IMR-90 (cell line): Measurements from ENCODE around the gene S100Z. TPM values are rescaled to one million over a fixed set of nuclear protein-coding genes. Genes with fewer than 3 reads are reported as not detected.

Source experiments
- ATAC-seq: fragments of 200-7000 bp; cut with Tn5 transposase; 2 replicates; pipeline ENCODE4 v1.9.1; 2020; ENCODE audit warnings: low read depth, mild to moderate bottlenecking, moderate library complexity
- BruUV-seq: library from RNA; stranded (reverse); fragments of 400-500 nt; replicated peaks from 2 replicates; lab custom pipeline; 2021; lab: Mats Ljungman, UMichigan
- CTCF ChIA-PET: fragments of 300-600 bp; formaldehyde crosslinking; extraction: SDS; loops from one replicate; lab custom pipeline; 2021; ENCODE audit warnings: antibody characterized with exemption; lab: Yijun Ruan, JAX
- POLR2A ChIA-PET: fragments of 300-600 bp; sonication (Branson Sonifier 250); formaldehyde crosslinking; loops from one replicate; lab custom pipeline; 2022; ENCODE audit warnings: antibody characterized with exemption; ENCODE audit not compliant: unreplicated experiment; lab: Charles Lee
- DNase-seq: peaks from one replicate; pipeline ENCODE4 v3.0.0; 2013
- H2AFZ ChIP-seq: replicated peaks from 2 replicates; pipeline ENCODE3; 2013; ENCODE audit warnings: low read length, mild to moderate bottlenecking; ENCODE audit not compliant: poor library complexity
- H2AK5ac ChIP-seq: 2 replicates; pipeline ENCODE4 v1.6.1; 2013; ENCODE audit warnings: low read depth, low read length, inconsistent platforms
- H2AK9ac ChIP-seq: replicated peaks from 2 replicates; pipeline ENCODE3; 2013; ENCODE audit warnings: mild to moderate bottlenecking, low read depth, low read length, moderate library complexity; ENCODE audit not compliant: poor library complexity
- H2BK120ac ChIP-seq: 2 replicates; pipeline ENCODE4 v1.6.1; 2013; ENCODE audit warnings: low read depth, low read length, inconsistent platforms
- H2BK15ac ChIP-seq: 3 replicates; pipeline ENCODE4 v1.6.1; 2013; ENCODE audit warnings: low read depth, low read length, inconsistent platforms
- H2BK20ac ChIP-seq: 2 replicates; pipeline ENCODE4 v1.6.1; 2013; ENCODE audit warnings: low read depth, mild to moderate bottlenecking, inconsistent platforms, low read length, moderate library complexity
- H2BK5ac ChIP-seq: 2 replicates; pipeline ENCODE4 v1.6.1; 2013; ENCODE audit warnings: mild to moderate bottlenecking, low read depth, low read length, inconsistent platforms; ENCODE audit not compliant: poor library complexity, severe bottlenecking
- H3K14ac ChIP-seq: replicated peaks from 2 replicates; pipeline ENCODE4 v1.6.1; 2013; ENCODE audit warnings: low read depth, low read length, inconsistent platforms
- H3K18ac ChIP-seq: 2 replicates; pipeline ENCODE4 v1.6.1; 2013; ENCODE audit warnings: low read depth, low read length, control low read depth
- H3K23ac ChIP-seq: 2 replicates; pipeline ENCODE4 v1.6.1; 2013; ENCODE audit warnings: low read depth, low read length, inconsistent platforms
- H3K27ac ChIP-seq: 2 replicates; pipeline ENCODE4 v1.5.1; 2013; ENCODE audit warnings: mild to moderate bottlenecking, control low read depth, low read length; ENCODE audit not compliant: insufficient read depth
- H3K27me3 ChIP-seq: 2 replicates; pipeline ENCODE4 v1.6.1; 2013; ENCODE audit warnings: low read length; ENCODE audit not compliant: control insufficient read depth, insufficient read depth
- H3K36me3 ChIP-seq: 2 replicates; pipeline ENCODE4 v1.6.1; 2013; ENCODE audit warnings: low read length, mixed read lengths; ENCODE audit not compliant: control insufficient read depth, insufficient read depth
- H3K4ac ChIP-seq: 2 replicates; pipeline ENCODE4 v1.6.1; 2013; ENCODE audit warnings: low read depth, low read length, inconsistent platforms
- H3K4me1 ChIP-seq: 2 replicates; pipeline ENCODE4 v1.6.1; 2013; ENCODE audit warnings: low read length, mixed read lengths; ENCODE audit not compliant: control insufficient read depth, insufficient read depth
- H3K4me2 ChIP-seq: 2 replicates; pipeline ENCODE4 v1.6.1; 2013; ENCODE audit warnings: low read depth, mild to moderate bottlenecking, control low read depth, low read length, moderate library complexity
- H3K4me3 ChIP-seq: 2 replicates; pipeline ENCODE4 v1.5.1; 2013; ENCODE audit warnings: low read depth, mild to moderate bottlenecking, control low read depth, low read length, moderate library complexity; ENCODE audit not compliant: insufficient read depth
- H3K56ac ChIP-seq: 2 replicates; pipeline ENCODE4 v1.6.1; 2013; ENCODE audit warnings: low read length, inconsistent platforms; ENCODE audit not compliant: insufficient read depth; ENCODE audit errors: extremely low read depth
- H3K79me1 ChIP-seq, 2 experiments: 2 replicates each; pipeline ENCODE4 v1.6.1; 2013; ENCODE audit warnings: low read length in 2 of 2, inconsistent platforms in 1 of 2, low read depth in 1 of 2
- H3K9ac ChIP-seq: 2 replicates; pipeline ENCODE4 v1.6.1; 2013; ENCODE audit warnings: low read depth, low read length, control low read depth
- H3K9me1 ChIP-seq: 2 replicates; pipeline ENCODE4 v1.6.1; 2013; ENCODE audit warnings: low read length, inconsistent platforms; ENCODE audit not compliant: insufficient read depth
- H3K9me3 ChIP-seq: 2 replicates; pipeline ENCODE4 v1.6.1; 2013; ENCODE audit warnings: low read length; ENCODE audit not compliant: control insufficient read depth, insufficient read depth
- H4K20me1 ChIP-seq: 2 replicates; pipeline ENCODE4 v1.6.1; 2013; ENCODE audit warnings: low read length, inconsistent platforms; ENCODE audit not compliant: insufficient read depth
- H4K5ac ChIP-seq: 2 replicates; pipeline ENCODE4 v1.6.1; 2013; ENCODE audit warnings: mild to moderate bottlenecking, low read depth, low read length, control low read depth
- H4K8ac ChIP-seq, 2 experiments: 2 replicates each; pipeline ENCODE4 v1.6.1; 2013; ENCODE audit warnings: low read depth in 2 of 2, low read length in 2 of 2, control low read depth in 1 of 2, inconsistent platforms in 1 of 2
- H4K91ac ChIP-seq: 2 replicates; pipeline ENCODE4 v1.6.1; 2013; ENCODE audit warnings: low read depth, low read length, inconsistent platforms; ENCODE audit not compliant: insufficient read depth
- BHLHE40 ChIP-seq: fragments of 150-350 bp; IDR thresholded peaks from 2 replicates; pipeline ENCODE4 v1.6.1; 2016; ENCODE audit warnings: mild to moderate bottlenecking, low read depth, low read length
- CEBPB ChIP-seq: IDR thresholded peaks from 2 replicates; pipeline ENCODE4 v1.6.1; 2012; ENCODE audit warnings: low read depth, low read length, improper control_type of control experiment
- CHD1 ChIP-seq: IDR thresholded peaks from 2 replicates; pipeline ENCODE4 v1.6.1; 2012; ENCODE audit warnings: low read depth, low read length, improper control_type of control experiment
- ELK1 ChIP-seq: fragments of 150-350 bp; IDR thresholded peaks from 2 replicates; pipeline ENCODE4 v1.6.1; 2016; ENCODE audit warnings: low read depth, mild to moderate bottlenecking, low read length, moderate library complexity, borderline replicate concordance
- FOS ChIP-seq: fragments of 150-350 bp; IDR thresholded peaks from 2 replicates; pipeline ENCODE4 v1.6.1; 2016; ENCODE audit warnings: low read depth, low read length
- MXI1 ChIP-seq: IDR thresholded peaks from 2 replicates; pipeline ENCODE4 v1.6.1; 2012; ENCODE audit warnings: low read depth, mild to moderate bottlenecking, low read length, moderate library complexity, borderline replicate concordance
- NFE2L2 ChIP-seq: fragments of 150-350 bp; IDR thresholded peaks from 2 replicates; pipeline ENCODE4 v1.6.1; 2016; ENCODE audit warnings: low read depth, mild to moderate bottlenecking, low read length
- POLR2A ChIP-seq: IDR thresholded peaks from 2 replicates; pipeline ENCODE4 v1.6.1; 2012; ENCODE audit warnings: mild to moderate bottlenecking, low read depth, low read length
- RCOR1 ChIP-seq: IDR thresholded peaks from 2 replicates; pipeline ENCODE4 v1.6.1; 2012; ENCODE audit warnings: mild to moderate bottlenecking, low read length, improper control_type of control experiment; ENCODE audit not compliant: insufficient replicate concordance
- RFX5 ChIP-seq: IDR thresholded peaks from 2 replicates; pipeline ENCODE4 v1.8.0; 2012; ENCODE audit warnings: low read depth, mild to moderate bottlenecking, low read length, moderate library complexity
- USF2 ChIP-seq: fragments of 150-350 bp; IDR thresholded peaks from 2 replicates; pipeline ENCODE4 v1.6.1; 2017; ENCODE audit warnings: mild to moderate bottlenecking, antibody characterized with exemption, low read length, low read depth
- WGBS, 2 experiments: methylation state at CpG; one replicate each; pipeline versions ENCODE4 v1.1.5 to v1.1.7; 2013; ENCODE audit warnings: missing lambda C conversion rate in 2 of 2; ENCODE audit not compliant: insufficient read length in 1 of 2; ENCODE audit errors: extremely low coverage in 2 of 2; 5-methylcytosine and 5-hydroxymethylcytosine counted together
- dilution Hi-C: fragments of 300-500 bp; cut with HindIII; formaldehyde crosslinking; loops from one replicate; pipeline ENCODE4 v1.14.3; 2018; ENCODE audit warnings: low sequenced_read_pairs; ENCODE audit not compliant: unreplicated experiment
- in situ Hi-C: fragments of 300-500 bp; cut with MboI; formaldehyde crosslinking; loops from 3 replicates; pipeline ENCODE4 v1.14.3; 2019; ENCODE audit warnings: low sequenced_read_pairs, inconsistent platforms, mixed read lengths
- intact Hi-C: fragments of 100-400 bp; cut with micrococcal nuclease; formaldehyde crosslinking; loops from 2 replicates; pipeline ENCODE4 v1.10.0; 2022
- polyA plus RNA-seq, 3 experiments: library from polyadenylated mRNA; depleted of rRNA; stranded (reverse); fragments of >200 nt; gene quantifications; 2 replicates each; pipeline ENCODE4 v1.2.3, GENCODE V29; 2012; ENCODE audit warnings: low replicate concordance in 1 of 3
- total RNA-seq: library from RNA; depleted of rRNA; stranded (reverse); fragments of >200 nt; gene quantifications from 2 replicates; pipeline ENCODE4 v1.2.3, GENCODE V29; 2012

The S100Z gene
- total and polyA plus RNA-seq, 2 of the 4 experiments (the other 2 are of a cell fraction) = not detected

- DNase-seq (no peak), ATAC-seq (no peak)
- peaks cover 1% of the 10 kb centered on the region; the same call in 1 of the 2 replicates for H3K9me1 ChIP-seq
- no peak overlapping the region for H3K9ac ChIP-seq
- H3K9me3 ChIP-seq = no peaks in the 10 kb centered on the region
- ChIA-PET CTCF (no interaction called here), POLR2A (no interaction called here)
- no peak overlapping the region for H4K5ac ChIP-seq
- TF ChIP-seq ELK1 (no peak), RFX5 (no peak), USF2 (no peak), MXI1 (no peak), RCOR1 (no peak), BHLHE40 (no peak), NFE2L2 (no peak), CHD1 (no peak), POLR2A (no peak), CEBPB (no peak), FOS (no peak)
- intact Hi-C loops = no loop called here
- H3K14ac ChIP-seq = no peak overlapping the region
- H2AFZ ChIP-seq = no peak overlapping the region
- H3K56ac ChIP-seq = no peak overlapping the region
- no peak overlapping the region for H2BK120ac ChIP-seq
- no peak overlapping the region for H2BK20ac ChIP-seq
- no peak overlapping the region for H3K27ac ChIP-seq
- H2BK5ac ChIP-seq = no peak overlapping the region
- H2AK5ac ChIP-seq = no peak overlapping the region
- dilution Hi-C loops = no loop called here
- H3K4me1 ChIP-seq = no peaks in the 10 kb centered on the region
- H3K18ac ChIP-seq = no peak overlapping the region
- in situ Hi-C loops = no loop called here
- H4K8ac ChIP-seq = no peak overlapping the region
- no peak overlapping the region for H4K91ac ChIP-seq
- no peak overlapping the region for H3K4ac ChIP-seq
- no peak overlapping the region for H3K4me2 ChIP-seq
- no peaks in the 10 kb centered on the region for H3K36me3 ChIP-seq
- no peak overlapping the region for H3K23ac ChIP-seq
- no peaks in the 10 kb centered on the region for H3K27me3 ChIP-seq
- H2AK9ac ChIP-seq = no peak overlapping the region
- WGBS, 2 experiments = no CpG with 5 or more reads among the region's 3 CpGs
- no peak overlapping the region for H2BK15ac ChIP-seq
- H3K79me1 ChIP-seq = no peaks in the 10 kb centered on the region
- no peak overlapping the region for H3K4me3 ChIP-seq
- no TSS peak for BruUV-seq
- no peaks in the 10 kb centered on the region for H4K20me1 ChIP-seq
Observed at GRCh38 chr5:76855961-76856360, 6.1 kb downstream of the S100Z start.
